NCI-H1694 treated with DMSO at 0.1 percent for 48 hours (cell line): ENCODE results near the gene CTSD.

Experiments
- DNase-seq: peaks from one replicate; lab custom pipeline; 2025; lab: John Stamatoyannopoulos, UW

The CTSD gene

GRCh38 chr11:1755692-1756561 lies 7.8 kb downstream of the CTSD start:
- no peak for DNase-seq

GRCh38 chr11:1755344-1755691 lies 8.4 kb downstream of the CTSD start:
- no peak for DNase-seq

- DNase-seq, result no peak
Measured at GRCh38 chr11:1754376-1755150, 9.2 kb downstream of the CTSD start.

- no peak for DNase-seq
Measured at GRCh38 chr11:1753929-1754305, 9.8 kb downstream of the CTSD start.

- no peak for DNase-seq
Measured at GRCh38 chr11:1753229-1753928, 10.3 kb downstream of the CTSD start.

- no peak for DNase-seq
Measured at GRCh38 chr11:1752907-1753228, 10.9 kb downstream of the CTSD start.

GRCh38 chr11:1751999-1752906 lies 11.5 kb downstream of the CTSD start:
- DNase-seq, result no peak

GRCh38 chr11:1751531-1751921 lies 12.2 kb downstream of the CTSD start:
- DNase-seq, result no peak

GRCh38 chr11:1750840-1751530 lies 12.7 kb downstream of the CTSD start:
- DNase-seq, result no peak

GRCh38 chr11:1750481-1750839 lies 13.3 kb downstream of the CTSD start, which contains the start of gene IFITM10:
Gene IFITM10, minus strand, starts transcription at chr11:1750595. Its CDS starts 153 bp downstream, at chr11:1750442.
- no peak for DNase-seq

- DNase-seq, result no peak
Measured at GRCh38 chr11:1749395-1750351, 14.1 kb downstream of the CTSD start.

- DNase-seq, result no peak
Measured at GRCh38 chr11:1748636-1749394, 14.9 kb downstream of the CTSD start.

- DNase-seq, result no peak
Measured at GRCh38 chr11:1747753-1748635, 15.7 kb downstream of the CTSD start.

- DNase-seq, result no peak
Measured at GRCh38 chr11:1746956-1747752, 16.6 kb downstream of the CTSD start.

GRCh38 chr11:1746511-1746931 lies 17.2 kb downstream of the CTSD start:
- no peak for DNase-seq

GRCh38 chr11:1745701-1746320 lies 17.9 kb downstream of the CTSD start:
- no peak for DNase-seq
